IMR-90 (cell line): ENCODE results near the gene MDM2. TPM values are rescaled to one million over a fixed set of nuclear protein-coding genes. Genes with fewer than 3 reads are reported as not detected.

ENCODE experiments used
- ATAC-seq: fragments of 200-7000 bp; cut with Tn5 transposase; 2 replicates; pipeline ENCODE4 v1.9.1; 2020; ENCODE audit warnings: low read depth, mild to moderate bottlenecking, moderate library complexity
- BruUV-seq: library from RNA; stranded (reverse); fragments of 400-500 nt; replicated peaks from 2 replicates; lab custom pipeline; 2021; lab: Mats Ljungman, UMichigan
- CTCF ChIA-PET: fragments of 300-600 bp; formaldehyde crosslinking; extraction: SDS; loops from one replicate; lab custom pipeline; 2021; ENCODE audit warnings: antibody characterized with exemption; lab: Yijun Ruan, JAX
- POLR2A ChIA-PET: fragments of 300-600 bp; sonication (Branson Sonifier 250); formaldehyde crosslinking; loops from one replicate; lab custom pipeline; 2022; ENCODE audit warnings: antibody characterized with exemption; ENCODE audit not compliant: unreplicated experiment; lab: Charles Lee
- DNase-seq: peaks from one replicate; pipeline ENCODE4 v3.0.0; 2013
- H2AFZ ChIP-seq: replicated peaks from 2 replicates; pipeline ENCODE3; 2013; ENCODE audit warnings: low read length, mild to moderate bottlenecking; ENCODE audit not compliant: poor library complexity
- H2AK5ac ChIP-seq: 2 replicates; pipeline ENCODE4 v1.6.1; 2013; ENCODE audit warnings: low read depth, low read length, inconsistent platforms
- H2AK9ac ChIP-seq: replicated peaks from 2 replicates; pipeline ENCODE3; 2013; ENCODE audit warnings: mild to moderate bottlenecking, low read depth, low read length, moderate library complexity; ENCODE audit not compliant: poor library complexity
- H2BK120ac ChIP-seq: 2 replicates; pipeline ENCODE4 v1.6.1; 2013; ENCODE audit warnings: low read depth, low read length, inconsistent platforms
- H2BK15ac ChIP-seq: 3 replicates; pipeline ENCODE4 v1.6.1; 2013; ENCODE audit warnings: low read depth, low read length, inconsistent platforms
- H2BK20ac ChIP-seq: 2 replicates; pipeline ENCODE4 v1.6.1; 2013; ENCODE audit warnings: low read depth, mild to moderate bottlenecking, inconsistent platforms, low read length, moderate library complexity
- H2BK5ac ChIP-seq: 2 replicates; pipeline ENCODE4 v1.6.1; 2013; ENCODE audit warnings: mild to moderate bottlenecking, low read depth, low read length, inconsistent platforms; ENCODE audit not compliant: poor library complexity, severe bottlenecking
- H3K14ac ChIP-seq: replicated peaks from 2 replicates; pipeline ENCODE4 v1.6.1; 2013; ENCODE audit warnings: low read depth, low read length, inconsistent platforms
- H3K18ac ChIP-seq: 2 replicates; pipeline ENCODE4 v1.6.1; 2013; ENCODE audit warnings: low read depth, low read length, control low read depth
- H3K23ac ChIP-seq: 2 replicates; pipeline ENCODE4 v1.6.1; 2013; ENCODE audit warnings: low read depth, low read length, inconsistent platforms
- H3K27ac ChIP-seq: 2 replicates; pipeline ENCODE4 v1.5.1; 2013; ENCODE audit warnings: mild to moderate bottlenecking, control low read depth, low read length; ENCODE audit not compliant: insufficient read depth
- H3K27me3 ChIP-seq: 2 replicates; pipeline ENCODE4 v1.6.1; 2013; ENCODE audit warnings: low read length; ENCODE audit not compliant: control insufficient read depth, insufficient read depth
- H3K36me3 ChIP-seq: 2 replicates; pipeline ENCODE4 v1.6.1; 2013; ENCODE audit warnings: low read length, mixed read lengths; ENCODE audit not compliant: control insufficient read depth, insufficient read depth
- H3K4ac ChIP-seq: 2 replicates; pipeline ENCODE4 v1.6.1; 2013; ENCODE audit warnings: low read depth, low read length, inconsistent platforms
- H3K4me1 ChIP-seq: 2 replicates; pipeline ENCODE4 v1.6.1; 2013; ENCODE audit warnings: low read length, mixed read lengths; ENCODE audit not compliant: control insufficient read depth, insufficient read depth
- H3K4me2 ChIP-seq: 2 replicates; pipeline ENCODE4 v1.6.1; 2013; ENCODE audit warnings: low read depth, mild to moderate bottlenecking, control low read depth, low read length, moderate library complexity
- H3K4me3 ChIP-seq: 2 replicates; pipeline ENCODE4 v1.5.1; 2013; ENCODE audit warnings: low read depth, mild to moderate bottlenecking, control low read depth, low read length, moderate library complexity; ENCODE audit not compliant: insufficient read depth
- H3K56ac ChIP-seq: 2 replicates; pipeline ENCODE4 v1.6.1; 2013; ENCODE audit warnings: low read length, inconsistent platforms; ENCODE audit not compliant: insufficient read depth; ENCODE audit errors: extremely low read depth
- H3K79me1 ChIP-seq, 2 experiments: 2 replicates each; pipeline ENCODE4 v1.6.1; 2013; ENCODE audit warnings: low read length in 2 of 2, inconsistent platforms in 1 of 2, low read depth in 1 of 2
- H3K9ac ChIP-seq: 2 replicates; pipeline ENCODE4 v1.6.1; 2013; ENCODE audit warnings: low read depth, low read length, control low read depth
- H3K9me1 ChIP-seq: 2 replicates; pipeline ENCODE4 v1.6.1; 2013; ENCODE audit warnings: low read length, inconsistent platforms; ENCODE audit not compliant: insufficient read depth
- H3K9me3 ChIP-seq: 2 replicates; pipeline ENCODE4 v1.6.1; 2013; ENCODE audit warnings: low read length; ENCODE audit not compliant: control insufficient read depth, insufficient read depth
- H4K20me1 ChIP-seq: 2 replicates; pipeline ENCODE4 v1.6.1; 2013; ENCODE audit warnings: low read length, inconsistent platforms; ENCODE audit not compliant: insufficient read depth
- H4K5ac ChIP-seq: 2 replicates; pipeline ENCODE4 v1.6.1; 2013; ENCODE audit warnings: mild to moderate bottlenecking, low read depth, low read length, control low read depth
- H4K8ac ChIP-seq, 2 experiments: 2 replicates each; pipeline ENCODE4 v1.6.1; 2013; ENCODE audit warnings: low read depth in 2 of 2, low read length in 2 of 2, control low read depth in 1 of 2, inconsistent platforms in 1 of 2
- H4K91ac ChIP-seq: 2 replicates; pipeline ENCODE4 v1.6.1; 2013; ENCODE audit warnings: low read depth, low read length, inconsistent platforms; ENCODE audit not compliant: insufficient read depth
- CHD1 ChIP-seq: IDR thresholded peaks from 2 replicates; pipeline ENCODE4 v1.6.1; 2012; ENCODE audit warnings: low read depth, low read length, improper control_type of control experiment
- CTCF ChIP-seq: conservative IDR thresholded peaks from 2 replicates; pipeline ENCODE4 v1.5.1; 2012; ENCODE audit warnings: mild to moderate bottlenecking, low read depth, low read length, improper control_type of control experiment
- ELK1 ChIP-seq: fragments of 150-350 bp; IDR thresholded peaks from 2 replicates; pipeline ENCODE4 v1.6.1; 2016; ENCODE audit warnings: low read depth, mild to moderate bottlenecking, low read length, moderate library complexity, borderline replicate concordance
- MXI1 ChIP-seq: IDR thresholded peaks from 2 replicates; pipeline ENCODE4 v1.6.1; 2012; ENCODE audit warnings: low read depth, mild to moderate bottlenecking, low read length, moderate library complexity, borderline replicate concordance
- NFE2L2 ChIP-seq: fragments of 150-350 bp; IDR thresholded peaks from 2 replicates; pipeline ENCODE4 v1.6.1; 2016; ENCODE audit warnings: low read depth, mild to moderate bottlenecking, low read length
- RAD21 ChIP-seq: IDR thresholded peaks from 2 replicates; pipeline ENCODE4 v1.6.1; 2012; ENCODE audit warnings: low read length, improper control_type of control experiment
- SMC3 ChIP-seq: fragments of 150-350 bp; IDR thresholded peaks from 2 replicates; pipeline ENCODE4 v1.6.1; 2016; ENCODE audit warnings: low read depth, mild to moderate bottlenecking, antibody characterized with exemption, low read length, moderate library complexity
- WGBS, 2 experiments: methylation state at CpG; one replicate each; pipeline versions ENCODE4 v1.1.5 to v1.1.7; 2013; ENCODE audit warnings: missing lambda C conversion rate in 2 of 2; ENCODE audit not compliant: insufficient read length in 1 of 2; ENCODE audit errors: extremely low coverage in 2 of 2; 5-methylcytosine and 5-hydroxymethylcytosine counted together
- dilution Hi-C: fragments of 300-500 bp; cut with HindIII; formaldehyde crosslinking; loops from one replicate; pipeline ENCODE4 v1.14.3; 2018; ENCODE audit warnings: low sequenced_read_pairs; ENCODE audit not compliant: unreplicated experiment
- in situ Hi-C: fragments of 300-500 bp; cut with MboI; formaldehyde crosslinking; loops from 3 replicates; pipeline ENCODE4 v1.14.3; 2019; ENCODE audit warnings: low sequenced_read_pairs, inconsistent platforms, mixed read lengths
- intact Hi-C: fragments of 100-400 bp; cut with micrococcal nuclease; formaldehyde crosslinking; loops from 2 replicates; pipeline ENCODE4 v1.10.0; 2022
- polyA plus RNA-seq, 3 experiments: library from polyadenylated mRNA; depleted of rRNA; stranded (reverse); fragments of >200 nt; gene quantifications; 2 replicates each; pipeline ENCODE4 v1.2.3, GENCODE V29; 2012; ENCODE audit warnings: low replicate concordance in 1 of 3
- total RNA-seq: library from RNA; depleted of rRNA; stranded (reverse); fragments of >200 nt; gene quantifications from 2 replicates; pipeline ENCODE4 v1.2.3, GENCODE V29; 2012

The MDM2 gene
- total and polyA plus RNA-seq, 2 of the 4 experiments (the other 2 are of a cell fraction): 21.9 to 196 TPM

GRCh38 chr12:68761442-68761812, 46.5 kb upstream of the MDM2 start:
- H2AK5ac ChIP-seq: no peak overlapping the region
- dilution Hi-C loops: no loop called here
- ATAC-seq: no peak
- no peak overlapping the region for H3K4me2 ChIP-seq
- no peak overlapping the region for H3K4me3 ChIP-seq
- no peak overlapping the region for H3K56ac ChIP-seq
- no peak for DNase-seq
- H2AFZ ChIP-seq: no peak overlapping the region
- H2BK5ac ChIP-seq: no peak overlapping the region
- H2AK9ac ChIP-seq: no peak overlapping the region
- H3K9me1 ChIP-seq: 0 out of 2 replicates have a peak, but pooled peaks cover 3% of the 10 kb centered on the region
- POLR2A ChIA-PET: no interaction called here
- H3K18ac ChIP-seq: no peak overlapping the region
- no peak overlapping the region for H3K4ac ChIP-seq
- H3K79me1 ChIP-seq: no peaks in the 10 kb centered on the region; a peak in 1 of 4 replicates
- no peak overlapping the region for H3K14ac ChIP-seq
- no peak overlapping the region for H3K27ac ChIP-seq
- no peak overlapping the region for H4K8ac ChIP-seq
- H4K5ac ChIP-seq: no peak overlapping the region
- TF ChIP-seq MXI1: no peak
- no peak for TF ChIP-seq CHD1
- no peak for TF ChIP-seq CTCF
- no peak for TF ChIP-seq RAD21
- no peak for TF ChIP-seq SMC3
- TF ChIP-seq ELK1: no peak
- no peak for TF ChIP-seq NFE2L2
- no TSS peak for BruUV-seq
- no peak overlapping the region for H3K9ac ChIP-seq
- H4K91ac ChIP-seq: no peak overlapping the region
- H2BK120ac ChIP-seq: no peak overlapping the region
- H2BK15ac ChIP-seq: no peak overlapping the region
- intact Hi-C loops: no loop called here
- H3K4me1 ChIP-seq: no peaks in the 10 kb centered on the region
- no peak overlapping the region for H3K23ac ChIP-seq
- CTCF ChIA-PET: no interaction called here
- H2BK20ac ChIP-seq: no peak overlapping the region
- no peaks in the 10 kb centered on the region for H3K9me3 ChIP-seq
- no peaks in the 10 kb centered on the region for H4K20me1 ChIP-seq
- in situ Hi-C loops: no loop called here
- H3K27me3 ChIP-seq: no peaks in the 10 kb centered on the region
- peaks cover 12% of the 10 kb centered on the region for H3K36me3 ChIP-seq
- 100% methylated on average over 2 of the region's 3 CpGs; no CpG with 5 or more reads in 1 of the 2 experiments for WGBS, 2 experiments
